Keratinocyte (primary cell): ENCODE results near the gene CFAP53. TPM values are rescaled to one million over a fixed set of nuclear protein-coding genes. Genes with fewer than 3 reads are reported as not detected.

Experiments
- DNase-seq: peaks from one replicate; pipeline ENCODE4 v3.0.0-alpha.2; 2011; ENCODE audit warnings: low read depth, missing footprints, low spot score
- FAIRE-seq: peaks from 2 replicates; lab custom pipeline; 2011; peaks lifted over from hg19 to GRCh38; lab: Jason Lieb, UNC
- H2AFZ ChIP-seq: 2 replicates; pipeline ENCODE4 v1.6.0; 2012; ENCODE audit warnings: low read length, control low read depth, inconsistent platforms; ENCODE audit not compliant: control insufficient read depth
- H3K27ac ChIP-seq: 2 replicates; pipeline ENCODE4 v1.5.1; 2011; ENCODE audit warnings: low read length; ENCODE audit not compliant: control insufficient read depth, insufficient read depth
- H3K27me3 ChIP-seq: 3 replicates; pipeline ENCODE4 v1.6.0; 2011; ENCODE audit warnings: low read length; ENCODE audit not compliant: control insufficient read depth, insufficient read depth; ENCODE audit errors: extremely low read depth
- H3K36me3 ChIP-seq, 2 experiments: 2 replicates in 1 of 2; 3 replicates in 1 of 2; pipeline ENCODE4 v1.5.1; 2011; ENCODE audit warnings: low read length in 2 of 2, mild to moderate bottlenecking in 1 of 2; ENCODE audit not compliant: control insufficient read depth in 2 of 2, insufficient read depth in 2 of 2; ENCODE audit errors: extremely low read depth in 1 of 2
- H3K4me1 ChIP-seq: 3 replicates; pipeline ENCODE4 v1.5.1; 2011; ENCODE audit warnings: low read length; ENCODE audit not compliant: control insufficient read depth, insufficient read depth; ENCODE audit errors: extremely low read depth
- H3K4me2 ChIP-seq: 3 replicates; pipeline ENCODE4 v1.6.0; 2011; ENCODE audit warnings: low read depth, low read length; ENCODE audit not compliant: control insufficient read depth, insufficient read depth; ENCODE audit errors: extremely low read depth
- H3K4me3 ChIP-seq, 3 experiments: fragments of 200-600 bp in 1 of 3; sonication (generic) in 1 of 3; 2 replicates in 2 of 3; 3 replicates in 1 of 3; pipeline ENCODE4 v1.5.1; 2011 to 2016; ENCODE audit warnings: low read length in 3 of 3, mild to moderate bottlenecking in 3 of 3, control low read depth in 2 of 3, inconsistent platforms in 1 of 3, low read depth in 1 of 3, mixed read lengths in 1 of 3, mixed run types in 1 of 3, moderate library complexity in 1 of 3; ENCODE audit not compliant: control insufficient read depth in 2 of 3, insufficient read depth in 2 of 3; ENCODE audit errors: extremely low read depth in 1 of 3
- H3K79me2 ChIP-seq: 2 replicates; pipeline ENCODE4 v1.6.0; 2012; ENCODE audit warnings: low read length; ENCODE audit not compliant: control insufficient read depth, insufficient read depth
- H3K9ac ChIP-seq: 3 replicates; pipeline ENCODE4 v1.6.0; 2011; ENCODE audit warnings: low read length; ENCODE audit not compliant: control insufficient read depth, insufficient read depth; ENCODE audit errors: extremely low read depth
- H3K9me1 ChIP-seq: 3 replicates; pipeline ENCODE4 v1.6.0; 2011; ENCODE audit warnings: low read length; ENCODE audit not compliant: control insufficient read depth, insufficient read depth; ENCODE audit errors: extremely low read depth
- H3K9me3 ChIP-seq: 2 replicates; pipeline ENCODE4 v1.5.1; 2012; ENCODE audit warnings: low read depth, low read length; ENCODE audit not compliant: control insufficient read depth
- H4K20me1 ChIP-seq: 3 replicates; pipeline ENCODE4 v1.6.0; 2011; ENCODE audit warnings: low read length; ENCODE audit not compliant: control insufficient read depth, insufficient read depth; ENCODE audit errors: extremely low read depth
- CTCF ChIP-seq, 3 experiments: IDR thresholded peaks in 1 of 3; conservative IDR thresholded peaks in 1 of 3; optimal IDR thresholded peaks in 1 of 3; 2 replicates in 2 of 3; 3 replicates in 1 of 3; pipeline versions ENCODE3 to v1.5.1; 2011; ENCODE audit warnings: low read length in 3 of 3, mild to moderate bottlenecking in 3 of 3, moderate library complexity in 2 of 3, control low read depth in 1 of 3, inconsistent platforms in 1 of 3; ENCODE audit not compliant: insufficient read depth in 2 of 3; ENCODE audit errors: extremely low read depth in 1 of 3
- EZH2 ChIP-seq: IDR thresholded peaks from one replicate; pipeline ENCODE4 v1.6.1; 2012; ENCODE audit warnings: inconsistent platforms, mild to moderate bottlenecking, low read length, moderate library complexity
- dilution Hi-C: fragments of 300-500 bp; cut with MboI; formaldehyde crosslinking; loops from one replicate; pipeline ENCODE4 v1.7.0; 2020; ENCODE audit warnings: low sequenced_read_pairs; ENCODE audit not compliant: extremely low pct_ligation_motif_present
- polyA plus RNA-seq, 5 experiments: library from polyadenylated mRNA; depleted of rRNA in 3 of 5; stranded (reverse) in 3 of 5; stranded (forward) in 1 of 5; unstranded in 1 of 5; fragments of >200 nt; gene quantifications; 1 replicate in 1 of 5; 2 replicates in 3 of 5; 3 replicates in 1 of 5; pipeline versions ENCODE4 v1.2.1 to v1.2.3, GENCODE V29; 2011 to 2012; ENCODE audit warnings: missing spikeins in 2 of 5, low read depth in 1 of 5, low replicate concordance in 1 of 5

CFAP53 gene
- polyA plus RNA-seq, 1 donor (not counting 4 experiments of a cell fraction or from before 2014, with no cell fraction given) = 0.59 TPM

- H3K9me1 ChIP-seq = no peaks in the 10 kb centered on the region
- no peak overlapping the region for H3K9ac ChIP-seq
- no peak overlapping the region for H2AFZ ChIP-seq
- H3K4me1 ChIP-seq = no peaks in the 10 kb centered on the region
- TF ChIP-seq EZH2 (no peak), CTCF (optimal IDR thresholded peaks at IDR 0.05 in 1 of 3, IDR thresholded peaks at IDR 0.05 in 1 of 3, conservative IDR thresholded peaks at IDR 0.05 in 1 of 3; ENCODE audit: extremely low read depth in 1 of 3, insufficient read depth in 2 of 3, low read length in 3 of 3) (no peak)
- no peaks in the 10 kb centered on the region for H3K9me3 ChIP-seq
- H3K36me3 ChIP-seq = no peaks in the 10 kb centered on the region
- no peak for FAIRE-seq
- no peak overlapping the region for H3K4me2 ChIP-seq
- no peaks in the 10 kb centered on the region for H4K20me1 ChIP-seq
- H3K27ac ChIP-seq = no peak overlapping the region
- H3K79me2 ChIP-seq = no peaks in the 10 kb centered on the region
- H3K27me3 ChIP-seq = peaks cover 3% of the 10 kb centered on the region
- dilution Hi-C loops = no loop called here
- no peak overlapping the region for H3K4me3 ChIP-seq
- no peak for DNase-seq
These were observed 47.7 kb upstream of the CFAP53 start for GRCh38 chr18:50313873-50314460.

- H4K20me1 ChIP-seq = no peaks in the 10 kb centered on the region
- H3K79me2 ChIP-seq = no peaks in the 10 kb centered on the region
- no peak overlapping the region for H3K4me2 ChIP-seq
- no peaks in the 10 kb centered on the region for H3K9me1 ChIP-seq
- H3K36me3 ChIP-seq = no peaks in the 10 kb centered on the region
- no peak for TF ChIP-seq EZH2
- TF ChIP-seq CTCF (optimal IDR thresholded peaks at IDR 0.05 in 1 of 3, IDR thresholded peaks at IDR 0.05 in 1 of 3, conservative IDR thresholded peaks at IDR 0.05 in 1 of 3; ENCODE audit: extremely low read depth in 1 of 3, insufficient read depth in 2 of 3, low read length in 3 of 3) = no peak
- DNase-seq (no peak), FAIRE-seq (no peak)
- H3K4me1 ChIP-seq = peaks cover 6% of the 10 kb centered on the region
- no peak overlapping the region for H3K9ac ChIP-seq
- H3K27ac ChIP-seq = no peak overlapping the region
- dilution Hi-C loops = no loop called here
- H2AFZ ChIP-seq = no peak overlapping the region
- peaks cover 3% of the 10 kb centered on the region for H3K27me3 ChIP-seq
- H3K9me3 ChIP-seq = no peaks in the 10 kb centered on the region
- H3K4me3 ChIP-seq = no peak overlapping the region
These were observed 46.8 kb upstream of the CFAP53 start for GRCh38 chr18:50313031-50313607.
